Activated CD4-positive, alpha-beta T cell treated with anti-CD3 and anti-CD28 coated beads for 24 hours (primary cell): ENCODE measurements around the gene ARID4B.
"Not testable (repeated sequence)": the region's sequence is repeated elsewhere in the genome, so short reads cannot be mapped to it uniquely, and the experiment has no call there.

Experiments
- DNase-seq, 2 donors: peaks; one replicate each; pipeline ENCODE4 v3.0.0-alpha.2; 2020; ENCODE audit warnings: low read depth in 2 of 2

Gene ARID4B

DNA sequence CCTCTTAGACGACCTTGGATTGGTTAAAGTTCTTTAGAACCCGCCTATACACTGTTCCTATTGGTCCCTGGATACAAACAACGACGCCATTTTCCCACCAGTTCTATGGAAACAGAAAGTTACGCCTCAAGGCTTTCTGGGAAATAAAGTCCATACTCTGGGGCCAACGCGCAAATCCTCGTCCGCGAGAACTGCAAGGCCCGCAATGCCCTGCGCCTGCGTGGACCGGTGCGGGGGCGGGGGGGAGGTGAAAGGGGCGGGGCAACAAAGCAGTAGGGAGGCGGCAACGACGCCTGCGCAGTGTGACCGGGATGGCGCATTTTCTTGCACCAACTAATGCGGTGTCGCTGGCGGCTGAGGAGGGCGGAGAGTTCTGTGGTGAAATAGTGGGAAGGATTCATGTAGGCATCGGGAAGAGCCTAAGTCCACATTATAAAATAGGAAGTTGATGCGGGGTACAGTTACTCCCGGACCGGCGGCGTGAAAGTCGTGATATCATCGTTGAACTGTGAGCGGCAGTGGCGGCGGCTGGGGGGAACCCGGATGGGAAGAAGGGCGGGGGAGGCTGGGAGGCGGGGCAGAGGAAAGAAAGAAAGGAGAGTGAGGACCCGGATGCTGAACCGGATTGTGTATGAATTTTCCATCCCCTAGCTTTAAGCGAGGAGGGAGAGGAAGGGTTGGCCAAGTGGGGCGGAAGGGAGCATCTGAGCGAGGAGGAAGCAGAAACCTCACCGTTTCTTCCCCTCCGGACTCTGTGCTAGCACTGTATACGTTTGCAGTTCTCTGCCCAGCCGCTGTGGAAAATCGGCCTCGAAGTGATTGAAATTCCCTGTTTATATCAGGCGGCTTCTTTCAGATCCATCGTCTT is 526 bp upstream of the ARID4B start, which contains the start of gene GGPS1:
Gene GGPS1, plus strand, starts transcription at position 300 of the 868 bp plus-strand sequence. CDS start 6,695 bp downstream, outside the sequence.
- DNase-seq, result peak; percentile 97 to 98

DNA sequence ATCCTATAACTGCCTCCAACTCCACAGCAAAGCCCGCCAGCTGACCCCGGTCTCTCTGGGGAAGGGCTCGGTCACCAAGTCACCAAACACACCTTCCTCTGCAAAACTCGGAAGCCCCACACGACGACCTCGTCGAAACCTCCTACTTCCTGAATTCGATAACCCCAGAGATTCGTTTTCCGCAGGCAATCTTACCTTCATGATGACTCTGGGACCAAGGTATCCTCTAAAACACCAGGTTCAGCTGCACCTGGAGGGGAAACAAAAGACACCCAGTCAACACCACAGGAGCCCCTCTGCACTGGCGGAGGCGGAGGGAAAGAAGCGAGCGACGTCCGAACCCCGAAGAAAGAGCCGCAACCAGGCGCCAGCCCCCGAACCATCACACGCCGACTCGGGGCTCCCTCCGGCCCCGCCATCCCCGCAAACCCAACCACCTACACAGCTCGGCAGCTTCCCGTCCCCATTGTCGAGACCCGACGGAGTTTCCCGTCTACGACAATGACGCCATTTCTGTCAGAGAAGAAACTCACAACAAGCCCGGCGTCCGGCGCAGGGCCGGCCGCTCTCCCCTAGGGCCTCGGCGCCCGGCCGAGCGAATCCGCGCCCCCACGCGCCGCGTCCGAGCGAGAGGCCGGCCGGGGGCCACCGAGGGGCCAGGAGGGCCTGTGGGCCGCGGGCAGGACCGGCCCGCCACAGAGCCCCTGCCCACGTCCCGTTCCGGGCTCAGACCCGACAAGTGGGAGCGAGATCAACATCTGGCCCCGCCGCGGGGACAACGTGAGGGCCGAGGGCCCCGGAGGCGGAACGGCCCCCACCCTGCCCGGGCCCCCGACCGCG is 1.0 kb downstream of the ARID4B start:
- DNase-seq, result peak in 1 of 2 donors; percentile 29

DNA sequence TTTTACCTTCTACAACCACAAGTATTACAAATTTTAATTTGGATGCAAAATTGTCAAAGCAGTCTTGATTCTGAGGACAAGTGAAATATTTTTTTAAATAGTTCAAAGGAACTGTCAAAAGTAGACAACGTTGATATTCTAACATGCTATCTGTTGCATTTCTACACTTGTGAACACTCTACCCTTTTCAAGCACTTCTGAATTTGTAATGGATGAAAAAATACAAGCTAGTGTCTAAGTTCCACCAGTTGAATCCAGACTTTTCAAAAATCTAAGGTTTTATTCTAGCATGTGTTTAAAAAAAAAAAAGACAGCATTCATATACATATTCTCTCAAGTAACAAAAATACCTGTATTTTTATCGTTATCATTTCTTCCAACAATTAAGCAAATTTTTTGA is 2.1 kb downstream of the ARID4B start:
- DNase-seq, result no peak

DNA sequence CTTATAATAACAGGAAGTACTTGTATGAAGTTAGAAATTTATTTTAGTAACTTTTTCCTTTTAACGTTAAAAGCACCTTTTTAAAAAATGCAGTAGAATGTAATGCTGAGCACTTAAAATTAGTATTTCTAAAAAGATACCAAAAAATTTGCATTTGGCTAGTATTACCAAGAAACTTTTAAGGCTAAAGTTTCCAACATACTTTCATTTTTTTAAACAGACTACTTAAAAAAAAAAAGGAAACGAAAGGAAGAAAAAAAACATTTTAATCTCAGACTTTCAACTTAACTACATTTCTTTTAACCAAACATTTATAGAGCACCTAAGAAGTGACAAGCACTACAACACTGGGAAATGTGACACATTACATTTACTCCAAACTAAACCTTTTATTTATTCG is 2.8 kb downstream of the ARID4B start:
- DNase-seq, result no peak

DNA sequence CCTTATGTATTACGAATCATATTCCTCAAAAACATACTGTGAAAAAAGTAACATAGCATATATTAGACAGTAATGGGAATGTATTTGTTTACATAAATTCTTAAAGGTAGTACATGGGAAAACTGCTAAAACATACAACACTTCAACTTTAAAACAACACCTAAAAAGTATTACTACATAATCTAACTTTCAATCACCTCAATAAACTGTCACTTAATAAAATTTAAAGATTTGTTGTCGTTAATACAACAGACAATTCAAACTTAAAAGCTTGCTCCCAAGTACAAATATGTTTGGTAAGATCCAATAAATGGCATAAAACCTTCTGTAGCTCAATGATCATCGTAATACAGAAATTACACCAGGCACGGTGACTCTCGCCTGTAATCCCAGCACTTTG is 3.7 kb downstream of the ARID4B start:
- no peak for DNase-seq

DNA sequence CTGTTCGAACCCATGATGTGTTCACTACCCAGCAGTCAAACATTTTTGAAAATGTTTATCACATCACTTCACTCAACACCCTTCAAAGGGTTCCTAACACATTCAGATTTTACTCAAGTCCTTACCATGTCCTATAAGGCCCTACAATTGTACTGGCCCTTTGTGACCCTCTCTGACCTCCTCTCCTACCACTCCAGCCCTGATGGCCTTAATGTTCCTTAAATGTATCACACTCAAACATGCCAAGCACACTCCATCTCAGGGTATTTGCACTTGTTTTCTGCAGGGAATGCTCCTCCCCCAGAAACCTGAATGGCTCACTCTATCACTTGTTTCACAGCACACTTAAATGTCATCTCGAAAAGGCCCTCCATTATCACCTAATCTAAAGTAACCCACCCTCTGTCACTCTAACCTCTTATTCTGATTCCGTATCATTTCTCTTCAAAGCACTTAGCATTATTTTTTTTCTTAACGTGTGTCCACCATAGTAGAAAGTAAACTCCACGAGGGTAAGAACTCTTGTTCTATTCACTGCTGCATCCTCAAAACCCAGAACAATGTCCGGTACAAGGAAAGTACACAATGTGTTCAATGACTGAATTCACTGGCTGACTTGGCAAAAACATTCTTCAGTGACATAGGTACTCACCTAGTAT is 7.3 kb downstream of the ARID4B start:
- DNase-seq, result no peak

DNA sequence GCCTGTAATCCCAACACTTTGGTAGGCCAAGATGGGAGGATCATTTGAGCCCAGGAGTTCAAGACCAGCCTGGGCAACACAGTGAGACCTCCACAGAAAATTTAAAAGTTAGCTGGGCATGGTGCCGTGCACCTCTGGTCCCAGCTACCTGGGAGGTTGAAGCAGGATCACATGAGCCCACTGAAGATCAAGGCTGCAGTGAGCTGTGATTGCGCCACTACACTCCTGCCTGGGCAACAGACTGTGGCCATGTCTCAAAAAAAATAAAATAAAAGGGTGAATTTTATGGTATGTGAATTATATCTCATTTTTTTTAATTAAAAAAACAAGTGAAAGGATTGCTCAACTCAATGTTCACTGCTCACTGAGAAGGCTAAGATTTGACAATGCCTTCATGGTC is 8.7 kb downstream of the ARID4B start:
- no peak for DNase-seq

DNA sequence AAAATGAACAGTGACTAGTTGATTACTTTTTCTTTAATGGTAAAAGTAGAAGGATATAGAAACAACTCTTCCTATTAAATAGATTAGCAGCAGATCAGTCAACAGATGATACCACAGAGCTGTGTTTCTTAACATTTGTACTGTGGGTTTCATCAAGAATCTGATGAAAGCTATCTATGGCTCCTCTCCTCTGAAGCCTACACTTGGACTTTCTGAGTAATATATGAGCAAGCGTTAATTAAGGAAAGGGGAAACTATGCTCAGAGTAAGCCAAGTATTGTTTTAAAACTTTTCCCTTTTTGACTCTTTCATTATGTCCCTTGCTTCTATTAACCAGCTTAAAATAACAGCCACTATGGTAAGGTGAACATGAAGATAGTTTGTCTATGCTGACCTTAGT is 10.8 kb downstream of the ARID4B start:
- DNase-seq, result no peak

DNA sequence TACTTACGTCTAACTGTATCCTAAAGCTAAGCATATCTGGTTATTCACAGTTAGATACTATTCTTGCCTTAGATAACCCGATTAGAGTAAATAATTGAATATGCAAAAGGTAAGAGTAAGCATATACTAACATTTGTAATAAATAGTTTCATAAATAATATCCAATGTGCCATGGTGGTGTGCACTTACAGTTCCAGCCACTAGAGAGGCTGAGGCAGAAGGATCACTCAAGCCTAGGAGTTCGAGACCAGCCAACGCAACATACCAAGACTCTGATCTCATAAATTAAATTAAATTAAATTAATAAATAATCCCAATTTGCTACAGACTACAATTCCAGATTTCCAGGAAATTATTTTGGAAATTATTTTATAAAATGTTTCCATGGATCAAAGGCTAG is 12.2 kb downstream of the ARID4B start:
- no peak for DNase-seq

DNA sequence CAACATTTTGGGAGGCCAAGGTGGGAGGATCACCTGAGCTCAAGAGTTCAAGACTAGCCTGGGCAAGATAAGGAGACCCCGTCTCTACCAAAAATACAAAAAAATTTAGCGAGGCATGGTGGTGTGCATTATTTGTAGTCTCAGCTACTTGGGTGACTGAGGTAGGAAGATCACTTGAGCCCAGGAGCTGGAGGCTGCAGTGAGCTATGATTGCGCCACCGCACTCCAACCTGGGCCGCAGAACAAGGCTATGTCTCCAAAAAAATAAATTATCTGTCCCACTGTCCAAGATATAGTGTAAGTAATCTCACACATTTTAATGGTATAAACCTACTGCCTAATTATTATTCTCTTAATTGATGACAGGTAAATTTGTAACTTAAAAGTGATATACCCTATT is 12.8 kb downstream of the ARID4B start:
- no peak for DNase-seq

DNA sequence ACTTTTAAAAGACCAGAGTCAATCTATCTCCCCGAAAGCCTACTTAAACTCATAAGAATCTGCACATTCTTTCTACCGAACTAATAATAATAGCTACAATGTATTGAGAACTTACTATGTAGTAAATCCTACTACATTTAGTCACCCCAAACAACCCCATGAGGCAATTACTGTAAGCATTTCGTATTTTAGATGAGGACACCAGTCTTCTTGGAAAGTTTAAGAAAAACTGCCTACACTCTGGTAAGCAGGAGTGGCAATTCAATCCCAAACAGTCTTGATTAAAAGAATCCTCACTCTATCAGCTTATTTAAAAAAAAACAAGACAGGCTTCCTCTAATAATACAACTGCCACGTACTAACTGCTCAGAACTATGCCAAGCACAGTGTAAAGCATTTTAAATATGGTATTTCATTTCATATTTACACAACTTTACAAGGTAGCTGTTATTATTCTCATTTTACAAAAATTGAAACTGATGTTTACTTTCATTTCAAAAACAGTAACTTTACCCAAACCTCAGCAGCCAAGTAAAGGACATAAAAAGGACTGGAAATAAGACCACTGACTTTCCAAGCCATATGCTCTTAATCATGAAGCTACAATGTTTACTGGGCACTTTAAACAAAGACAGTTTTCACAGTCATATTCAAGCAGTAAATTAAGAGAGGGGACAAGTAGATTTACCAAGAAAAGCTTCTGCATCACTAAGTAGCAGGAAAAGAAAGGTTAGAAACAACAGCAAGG is 13.9 kb downstream of the ARID4B start:
- DNase-seq, result no peak

DNA sequence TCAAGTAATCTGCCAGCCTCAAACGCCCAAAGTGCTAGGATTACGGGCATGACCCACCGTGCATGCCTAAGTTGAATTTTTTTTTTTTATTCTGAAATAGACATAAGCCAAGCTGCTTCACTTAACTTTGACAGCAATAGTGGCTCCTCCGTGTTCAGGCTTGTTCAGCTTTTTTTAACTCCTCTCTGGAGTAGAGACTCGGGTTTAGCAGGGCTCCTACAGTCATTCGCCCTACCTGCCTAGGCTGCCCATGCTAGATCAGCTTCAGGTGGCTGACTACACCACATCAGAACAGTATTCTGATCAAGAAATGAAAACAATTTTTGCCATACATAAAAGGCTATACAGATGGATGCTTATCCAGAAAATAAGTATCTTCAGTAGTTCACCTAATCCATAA is 14.7 kb downstream of the ARID4B start:
- DNase-seq, result no peak

DNA sequence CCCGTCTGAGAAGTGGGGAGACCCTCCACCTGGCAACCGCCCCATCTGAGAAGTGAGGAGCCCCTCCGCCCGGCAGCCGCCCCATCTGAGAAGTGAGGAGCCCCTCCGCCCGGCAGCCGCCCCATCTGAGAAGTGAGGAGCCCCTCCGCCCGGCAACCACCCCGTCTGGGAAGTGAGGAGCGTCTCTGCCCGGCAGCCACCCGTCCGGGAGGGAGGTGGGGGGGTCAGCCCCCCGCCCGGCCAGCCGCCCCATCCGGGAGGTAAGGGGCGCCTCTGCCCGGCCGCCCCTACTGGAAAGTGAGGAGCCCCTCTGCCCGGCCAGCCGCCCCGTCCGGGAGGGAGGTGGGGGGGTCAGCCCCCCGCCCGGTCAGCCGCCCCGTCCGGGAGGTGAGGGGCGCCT is 18.8 kb downstream of the ARID4B start:
- not testable (repeated sequence) for DNase-seq

DNA sequence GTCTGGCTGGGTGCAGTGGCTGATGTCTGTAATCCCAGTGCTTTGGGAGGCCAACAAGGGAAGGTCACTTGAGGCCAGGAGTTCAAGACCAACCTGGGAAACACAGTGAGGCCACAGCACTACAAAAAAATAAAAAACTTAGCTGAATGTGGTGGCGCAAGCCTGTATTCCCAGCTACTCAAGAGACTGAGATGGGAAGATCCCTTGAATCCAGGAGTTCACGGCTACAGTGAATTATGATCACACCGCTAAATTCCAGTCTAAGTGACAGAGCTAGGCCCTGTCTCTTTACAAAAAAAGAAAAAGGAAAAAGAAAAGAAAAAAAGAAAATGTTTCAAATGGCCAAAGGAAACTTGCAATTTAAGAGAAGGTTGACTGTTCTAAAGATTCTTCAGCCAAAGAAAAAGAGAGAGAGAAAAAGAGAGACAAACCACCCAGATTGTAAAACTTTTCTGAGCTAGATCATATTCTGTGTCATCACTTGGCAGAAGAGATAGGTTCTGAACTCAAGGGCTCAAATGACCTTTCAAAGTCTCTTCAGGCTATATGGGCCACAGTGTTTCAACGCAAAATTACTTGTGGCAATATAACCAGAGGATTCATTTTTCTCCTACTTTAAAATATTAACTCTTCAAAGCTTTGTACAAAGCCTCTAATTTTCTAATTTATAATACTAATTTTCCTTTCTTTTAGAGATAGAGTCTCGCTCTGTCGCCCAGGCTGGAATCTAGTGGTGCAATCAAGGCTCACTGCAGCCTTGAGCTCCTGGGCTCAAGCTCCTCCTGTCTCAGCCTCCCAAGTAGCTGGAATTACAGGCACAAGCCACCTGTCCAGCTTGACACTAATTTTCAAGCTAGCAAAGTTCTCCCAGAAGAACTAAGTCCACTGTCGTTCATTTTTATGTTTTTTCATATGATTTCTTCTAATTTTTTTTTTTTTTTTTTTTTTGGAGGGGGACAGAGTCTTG is 20.5 kb downstream of the ARID4B start:
- no peak for DNase-seq

DNA sequence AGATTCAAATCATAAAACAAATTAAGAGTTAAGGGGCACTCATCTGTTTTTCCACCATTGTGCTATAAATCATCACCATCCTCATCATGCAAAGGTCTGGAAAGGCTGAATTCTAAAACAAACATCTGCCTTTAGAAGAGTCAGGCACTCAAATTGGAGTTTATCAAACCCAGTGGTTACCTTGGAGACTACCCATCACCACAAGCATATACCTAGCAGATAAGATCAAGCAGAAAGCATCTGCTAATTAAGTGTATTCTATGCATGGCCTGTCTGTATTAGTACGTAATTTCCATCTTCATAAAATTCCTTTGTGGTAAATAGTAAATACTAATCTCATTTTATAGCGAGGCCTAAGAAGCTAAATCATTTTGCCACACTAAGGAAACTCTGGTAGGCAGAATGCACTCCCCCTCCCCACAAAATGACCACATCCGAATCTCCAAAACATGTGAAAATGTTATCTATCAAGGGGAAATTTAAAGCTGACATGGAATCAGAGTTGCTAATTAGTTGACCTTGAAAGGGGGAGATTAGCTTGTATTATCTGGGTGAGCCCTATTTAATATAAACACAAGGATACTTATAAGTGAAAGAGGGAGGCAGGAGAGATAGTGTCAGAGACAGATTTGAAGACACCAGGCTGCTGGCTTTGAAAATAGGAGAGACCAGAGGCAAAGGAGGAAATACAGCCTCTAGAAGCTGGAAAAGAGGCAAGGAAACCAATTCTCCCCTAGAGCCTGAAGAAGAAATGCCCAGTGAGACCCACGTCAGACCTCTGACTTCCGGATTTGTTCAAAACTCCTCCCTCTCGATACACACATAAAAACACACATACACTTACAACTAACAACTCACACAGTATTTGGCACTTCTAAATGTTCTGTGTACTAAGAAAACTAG is 23.2 kb downstream of the ARID4B start:
- DNase-seq, result no peak

DNA sequence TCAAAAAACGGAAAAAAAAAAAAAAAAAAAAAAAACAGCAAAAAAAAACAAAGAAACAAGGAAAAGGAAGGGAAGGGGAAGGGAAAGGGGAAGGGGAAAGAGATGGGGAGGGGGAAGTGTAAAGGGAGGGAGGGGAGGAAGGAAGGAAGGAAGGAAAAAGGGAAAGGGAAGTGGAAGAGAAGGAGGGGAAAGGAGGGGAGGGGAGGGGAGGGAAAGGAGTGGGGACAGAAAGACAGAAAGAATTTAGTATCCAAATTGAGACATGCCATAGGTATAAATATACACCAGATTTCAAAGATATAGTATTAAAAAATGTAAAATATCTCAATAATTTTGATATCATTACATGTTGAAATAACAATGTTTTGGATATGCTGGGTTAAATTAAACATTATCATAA is 25.8 kb downstream of the ARID4B start:
- DNase-seq, result no peak

DNA sequence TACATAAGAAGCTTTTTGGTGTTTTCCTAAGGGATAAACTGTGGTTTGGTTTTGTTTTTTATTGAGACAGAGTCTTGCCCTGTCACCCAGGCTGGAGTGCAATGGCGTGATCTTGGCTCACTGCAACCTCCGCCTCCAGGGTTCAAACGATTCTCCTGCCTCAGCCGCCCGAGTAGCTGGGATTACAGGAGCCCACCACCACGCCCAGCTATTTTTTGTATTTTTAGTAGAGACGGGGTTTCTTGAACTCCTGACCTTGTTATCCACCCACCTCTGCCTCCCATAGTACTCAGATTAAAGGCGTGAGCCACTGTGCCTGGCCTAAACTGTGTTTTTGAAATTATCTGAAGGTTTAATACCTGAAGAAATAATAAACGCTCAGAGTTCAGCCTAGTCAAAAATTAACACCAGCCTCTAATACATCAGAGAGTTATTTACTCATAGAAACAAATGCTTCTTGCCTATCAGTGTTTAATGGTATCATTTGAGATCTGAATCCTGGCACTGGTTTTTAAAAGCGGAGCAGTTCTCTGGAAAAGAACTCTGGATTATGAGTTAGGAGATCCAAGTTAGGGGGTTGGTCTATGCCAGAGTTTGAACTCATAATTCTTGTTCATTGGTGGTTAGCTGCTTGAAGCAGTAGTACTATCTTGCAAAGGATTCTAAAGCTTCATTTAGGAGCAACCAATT is 28.7 kb downstream of the ARID4B start:
- no peak for DNase-seq

DNA sequence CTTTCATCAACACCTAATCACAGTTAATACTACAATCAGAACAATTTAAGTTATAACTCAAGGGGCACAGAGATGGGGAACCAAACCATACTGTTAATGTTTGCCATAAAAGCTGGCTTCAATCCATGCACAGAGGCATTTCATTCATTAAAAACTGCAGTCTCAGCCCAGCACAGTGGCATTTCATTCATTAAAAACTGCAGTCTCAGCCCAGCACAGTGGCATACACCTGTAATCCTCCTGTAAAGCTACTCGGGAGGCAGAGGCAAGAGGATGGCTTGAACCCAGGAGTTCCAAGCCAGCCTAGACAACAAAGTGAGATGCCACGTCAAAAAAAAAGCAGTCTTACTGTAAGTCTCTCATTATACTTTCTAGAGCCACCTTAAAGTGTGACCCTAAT is 29.2 kb downstream of the ARID4B start:
- DNase-seq, result no peak

DNA sequence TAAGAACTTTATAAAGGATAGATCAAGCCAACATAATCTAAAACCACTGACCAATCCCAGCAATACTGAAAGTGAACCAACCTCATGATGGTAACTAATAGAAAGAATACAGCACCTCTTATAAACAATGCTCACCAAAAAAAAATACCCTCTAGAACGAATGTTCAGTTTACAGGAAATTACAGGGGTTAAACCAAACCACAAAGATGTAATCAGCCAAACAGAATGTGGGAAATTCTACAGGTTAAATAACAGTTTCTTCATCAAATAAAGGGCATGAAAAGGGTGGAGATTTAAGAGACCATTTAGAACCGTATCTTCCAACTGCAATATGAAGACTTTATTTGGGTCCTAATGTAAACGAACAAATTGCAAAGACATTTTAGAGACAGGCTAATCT is 30.4 kb downstream of the ARID4B start:
- no peak for DNase-seq
